Measurements from ENCODE around the gene DIS3L.

The DIS3L gene

DNA sequence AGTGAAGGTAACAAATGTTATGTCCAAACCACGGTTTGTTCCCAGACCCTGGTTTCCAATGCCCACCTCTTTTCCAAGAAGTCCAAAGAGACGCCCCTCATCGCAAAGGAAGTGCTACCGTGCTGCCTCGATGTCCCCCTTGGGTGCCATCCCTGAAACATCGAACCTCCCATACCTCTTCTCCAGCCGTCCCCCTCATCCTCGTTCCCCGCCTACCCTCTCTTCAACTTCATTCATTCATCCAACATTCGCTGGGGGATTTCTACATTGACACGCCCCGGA lies 62.6 kb downstream of the DIS3L start:
- TF ChIP-seq, protein P1, sequence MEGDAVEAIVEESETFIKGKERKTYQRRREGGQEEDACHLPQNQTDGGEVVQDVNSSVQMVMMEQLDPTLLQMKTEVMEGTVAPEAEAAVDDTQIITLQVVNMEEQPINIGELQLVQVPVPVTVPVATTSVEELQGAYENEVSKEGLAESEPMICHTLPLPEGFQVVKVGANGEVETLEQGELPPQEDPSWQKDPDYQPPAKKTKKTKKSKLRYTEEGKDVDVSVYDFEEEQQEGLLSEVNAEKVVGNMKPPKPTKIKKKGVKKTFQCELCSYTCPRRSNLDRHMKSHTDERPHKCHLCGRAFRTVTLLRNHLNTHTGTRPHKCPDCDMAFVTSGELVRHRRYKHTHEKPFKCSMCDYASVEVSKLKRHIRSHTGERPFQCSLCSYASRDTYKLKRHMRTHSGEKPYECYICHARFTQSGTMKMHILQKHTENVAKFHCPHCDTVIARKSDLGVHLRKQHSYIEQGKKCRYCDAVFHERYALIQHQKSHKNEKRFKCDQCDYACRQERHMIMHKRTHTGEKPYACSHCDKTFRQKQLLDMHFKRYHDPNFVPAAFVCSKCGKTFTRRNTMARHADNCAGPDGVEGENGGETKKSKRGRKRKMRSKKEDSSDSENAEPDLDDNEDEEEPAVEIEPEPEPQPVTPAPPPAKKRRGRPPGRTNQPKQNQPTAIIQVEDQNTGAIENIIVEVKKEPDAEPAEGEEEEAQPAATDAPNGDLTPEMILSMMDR (IDR thresholded peaks at IDR 0.05) = no peak

DNA sequence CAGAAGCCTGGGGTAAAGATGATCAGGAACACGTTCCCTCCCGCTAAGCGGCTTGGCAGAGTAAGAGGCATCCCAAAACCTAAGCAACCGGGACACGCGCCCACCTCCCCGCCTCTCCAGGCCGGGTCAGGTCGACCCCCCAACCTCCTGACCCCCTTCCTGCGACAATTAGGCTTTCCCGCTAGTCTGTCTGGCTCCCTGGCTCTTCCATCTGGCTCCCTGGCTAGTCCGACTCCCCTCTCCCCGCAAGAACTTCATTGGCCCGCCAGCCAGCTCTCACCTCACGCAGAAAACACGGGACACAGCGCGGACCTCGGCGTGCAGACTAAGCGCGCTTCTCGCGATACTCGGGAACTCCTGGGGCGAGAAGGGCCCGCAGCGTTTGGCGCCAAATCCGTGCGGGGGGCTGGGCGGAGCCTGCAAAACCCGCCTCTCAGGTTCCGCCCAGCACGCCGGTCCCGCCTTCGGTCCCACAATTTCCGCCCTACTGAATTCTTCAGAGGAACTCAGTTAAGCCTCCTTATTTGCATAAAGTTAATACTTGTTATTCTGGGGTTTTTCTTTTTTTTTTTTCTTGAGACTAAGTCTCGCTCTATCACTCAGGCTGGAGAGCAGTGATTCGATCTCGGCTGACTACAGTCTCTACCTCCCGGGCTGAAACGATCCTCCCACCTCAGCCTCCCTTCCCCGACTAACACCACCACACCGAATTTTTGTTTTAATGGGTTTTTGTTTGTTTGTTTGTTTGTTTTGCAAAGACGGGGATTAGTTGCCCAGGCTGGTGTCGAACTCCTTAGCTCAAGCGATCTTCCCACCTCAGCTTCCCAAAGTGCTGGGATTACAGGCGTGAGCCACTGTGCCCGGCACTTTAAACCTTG lies 63.2 kb downstream of the DIS3L start, which contains the start of gene TIPIN:
TIPIN (minus strand) TSS at position 327 of the 878 bp plus-strand sequence. CDS start 3,738 bp downstream, outside the sequence.
- TF ChIP-seq, protein P1 (IDR thresholded peaks at IDR 0.05) = no peak

DNA sequence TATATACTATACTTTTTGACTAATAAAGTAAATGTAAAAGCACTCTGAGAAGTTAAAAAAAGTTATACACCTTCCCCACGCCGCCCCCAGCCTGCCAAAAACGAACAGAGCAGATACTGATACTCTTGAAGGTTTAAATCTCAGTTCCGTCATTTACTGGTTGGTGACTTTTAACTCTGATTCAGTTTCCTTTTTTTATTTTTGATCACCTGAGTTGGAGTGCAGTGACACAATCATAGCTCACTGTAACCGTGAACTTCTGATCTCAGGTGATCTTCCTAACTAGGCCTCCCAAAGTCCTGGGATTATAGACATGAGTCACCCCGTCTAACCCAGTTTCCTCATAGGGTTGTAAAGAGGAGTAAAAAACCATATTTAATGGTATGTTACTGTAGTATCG lies 66.4 kb downstream of the DIS3L start:
- TF ChIP-seq, protein P1 (IDR thresholded peaks at IDR 0.05) = no peak

DNA sequence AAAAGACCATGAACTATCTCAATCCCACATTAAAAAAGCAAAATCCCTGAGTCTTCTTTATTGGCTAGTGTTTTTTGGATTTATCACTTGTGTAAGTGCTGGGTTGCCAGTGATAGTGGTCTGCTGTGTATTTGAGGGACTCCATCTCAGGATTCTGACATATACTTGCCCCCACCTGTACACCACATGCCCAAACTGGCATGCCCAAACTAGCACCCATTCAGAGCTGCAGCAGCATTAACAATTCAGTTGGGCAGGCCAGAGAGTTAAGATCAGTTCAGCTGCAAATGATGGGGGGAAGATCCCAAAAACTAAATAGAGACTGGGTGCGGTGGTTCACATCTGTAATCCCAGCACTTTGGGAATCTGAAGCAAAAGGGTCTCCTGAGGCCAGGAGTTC lies 69.4 kb downstream of the DIS3L start:
- TF ChIP-seq, protein P1 (IDR thresholded peaks at IDR 0.05) = no peak

DNA sequence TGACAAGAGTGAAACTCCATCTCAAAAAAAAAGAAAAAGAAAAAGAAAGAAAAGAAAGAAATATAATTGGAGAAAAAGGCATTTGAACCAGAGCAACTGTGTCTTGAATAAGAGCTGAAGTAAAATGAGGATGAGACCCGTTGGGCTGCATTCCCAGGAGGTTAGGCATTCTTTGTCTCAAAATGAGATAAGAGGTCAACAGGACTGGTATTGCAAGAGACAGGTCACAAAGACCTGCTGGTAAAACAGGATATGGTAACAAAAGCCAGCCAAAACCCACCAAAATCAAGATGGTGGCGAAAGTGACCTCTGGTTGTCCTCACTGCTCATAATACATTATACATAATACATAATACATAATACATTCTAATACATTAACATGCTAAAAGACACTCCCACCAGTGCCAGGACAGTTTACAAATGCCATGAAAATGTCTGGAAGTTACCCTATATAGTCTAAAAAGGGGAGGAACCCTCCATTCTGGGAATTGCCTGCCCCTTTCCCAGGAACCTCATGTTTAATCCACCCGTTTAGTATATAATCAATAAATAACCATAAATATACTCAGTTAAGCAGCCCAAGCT lies 71.7 kb downstream of the DIS3L start:
- TF ChIP-seq, protein P1 (IDR thresholded peaks at IDR 0.05) = no peak

DNA sequence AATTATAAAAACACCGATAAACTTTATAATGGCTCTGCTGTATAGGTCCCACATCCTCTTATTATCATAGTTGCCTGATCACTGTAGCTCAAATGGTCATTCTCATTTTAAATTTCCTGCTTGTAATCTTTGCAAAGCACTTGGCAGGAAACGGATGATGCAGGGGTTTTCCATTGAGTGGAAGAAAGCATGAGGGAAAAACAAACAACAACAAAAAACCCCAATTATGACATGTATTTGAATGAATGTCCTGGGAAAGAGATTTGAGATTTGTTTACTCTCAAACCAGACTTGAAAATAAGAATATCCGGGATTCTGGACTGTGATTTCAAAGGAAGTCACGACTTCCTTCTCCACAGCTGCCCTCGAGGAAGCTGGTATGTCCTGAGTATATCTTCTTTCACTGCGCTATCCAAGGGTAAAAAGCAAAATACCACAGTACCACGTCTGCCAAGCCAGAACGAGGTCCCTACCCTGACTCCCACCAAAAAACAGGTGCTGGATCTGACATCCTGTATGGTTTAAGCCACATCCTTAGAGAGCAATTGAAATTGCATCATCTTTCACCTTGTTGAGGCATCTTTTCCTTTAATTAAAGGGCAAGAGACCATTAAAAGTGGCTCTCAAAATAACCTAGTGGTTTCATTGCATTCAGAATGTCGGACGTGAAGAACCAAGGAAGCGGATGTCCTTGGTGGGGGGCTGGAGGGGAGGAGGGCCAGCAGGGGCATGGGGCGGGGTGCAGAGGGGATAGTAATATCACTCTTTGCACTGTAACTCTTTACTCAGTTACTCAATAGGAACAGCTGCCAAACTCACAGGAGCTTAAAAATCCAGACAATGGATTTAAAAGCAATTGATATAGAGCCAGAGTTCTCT lies 76.6 kb downstream of the DIS3L start:
- TF ChIP-seq, protein P1 (IDR thresholded peaks at IDR 0.05) = no peak

DNA sequence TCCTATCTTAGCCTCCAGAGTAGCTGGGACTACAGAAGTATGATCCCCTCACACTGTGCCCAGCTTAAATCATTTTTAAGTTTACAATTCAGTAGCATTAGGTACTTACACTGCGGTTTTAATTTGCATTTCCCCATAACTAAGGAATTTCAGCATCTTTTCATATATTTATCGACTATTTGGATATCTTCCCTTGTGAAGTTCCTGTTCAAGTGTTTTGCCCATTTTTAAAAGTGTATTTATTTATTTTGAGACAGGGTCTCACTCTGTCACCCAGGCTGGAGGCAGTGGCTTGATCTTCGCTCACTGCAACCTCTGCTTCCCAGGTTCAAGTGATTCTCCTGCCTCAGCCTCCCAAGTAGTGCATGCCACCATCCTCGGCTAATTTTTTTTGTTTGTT lies 80.8 kb downstream of the DIS3L start:
- TF ChIP-seq, protein P1 (IDR thresholded peaks at IDR 0.05) = no peak
